Measurements from ENCODE around the gene MYF6.
"Not testable (repeated sequence)": the region's sequence is repeated elsewhere in the genome, so short reads cannot be mapped to it uniquely, and the experiment has no call there.

Gene MYF6

GRCh38 chr12:80707126-80707829 lies at the start of gene MYF6:
MYF6 (plus strand) TSS chr12:80707634; CDS start chr12:80707720, 86 bp downstream.
- no peak for DNase-seq (ENCODE audit: low spot score)

DNA sequence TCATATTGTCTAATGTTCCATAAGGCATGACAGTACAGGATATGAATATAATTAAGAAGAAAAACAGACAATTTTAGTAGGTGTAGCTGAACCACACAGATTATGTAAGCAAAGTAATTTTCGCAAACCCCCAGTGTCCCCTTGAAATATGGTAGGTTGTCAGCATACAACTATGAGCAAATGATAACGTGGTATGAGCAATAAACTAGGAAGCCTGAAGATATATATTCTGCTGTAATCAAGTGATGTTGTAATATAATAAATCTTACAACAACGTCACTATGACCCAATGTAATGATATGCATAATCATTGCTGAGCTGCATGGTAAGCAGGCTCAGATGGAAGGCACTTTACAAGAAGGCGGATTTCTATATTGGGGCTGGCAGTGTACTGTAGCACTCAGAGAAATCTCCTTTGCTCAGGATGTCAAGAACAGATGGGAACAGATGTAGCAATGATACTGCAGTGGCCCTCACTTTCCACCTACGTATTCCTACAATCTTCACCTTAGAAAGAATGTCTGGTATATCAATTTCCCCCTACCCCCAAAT lies 47.8 kb upstream of the MYF6 start:
- no peak for DNase-seq (ENCODE audit: low spot score)

GRCh38 chr12:80662586-80662985 lies 44.8 kb upstream of the MYF6 start:
- no peak for DNase-seq (ENCODE audit: low spot score)

- no peak for DNase-seq (ENCODE audit: low spot score)
Measured at GRCh38 chr12:80670214-80670613, 37.2 kb upstream of the MYF6 start.

- not testable (repeated sequence) for DNase-seq (ENCODE audit: low spot score)
Measured at GRCh38 chr12:80676042-80676636, 31.3 kb upstream of the MYF6 start.

DNA sequence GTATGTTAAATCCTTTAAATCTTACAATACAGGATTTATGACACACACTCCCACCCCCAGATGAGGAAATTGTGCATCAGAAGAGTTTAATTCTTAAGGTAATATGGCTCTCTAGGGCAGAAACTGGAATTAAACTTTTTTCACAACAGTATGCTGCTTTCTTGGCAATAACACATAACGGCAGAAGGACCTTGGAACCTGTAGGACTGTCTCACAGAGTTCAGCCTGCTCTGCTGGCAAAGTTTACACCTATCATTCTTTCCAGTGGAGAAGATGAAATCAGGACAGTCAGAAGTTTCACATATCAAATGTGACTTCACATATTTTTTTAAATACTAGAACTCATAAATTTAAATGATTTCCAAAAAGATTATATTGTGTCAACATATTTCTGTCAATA lies 30.6 kb upstream of the MYF6 start:
- no peak for DNase-seq (ENCODE audit: low spot score)

DNA sequence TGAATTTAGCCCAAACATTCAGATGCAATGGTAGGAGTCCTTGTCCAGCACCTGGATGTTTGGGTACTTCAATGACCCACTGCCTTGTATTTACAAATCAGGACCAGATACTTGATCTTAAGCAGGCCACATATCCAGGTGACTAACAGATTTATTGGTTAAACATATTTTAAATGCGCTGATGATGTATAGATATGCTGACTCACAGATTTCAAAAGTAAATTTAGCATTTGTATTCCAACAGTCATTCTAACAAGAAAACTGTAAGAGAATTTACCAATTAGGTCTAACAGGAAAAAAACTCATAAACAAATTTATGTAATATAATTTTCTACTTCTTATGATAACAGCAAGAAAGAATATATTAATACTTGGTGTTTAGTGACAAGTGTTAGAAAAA lies 29.4 kb upstream of the MYF6 start:
- no peak for DNase-seq (ENCODE audit: low spot score)

- no peak for DNase-seq (ENCODE audit: low spot score)
Measured at GRCh38 chr12:80679346-80680131, 27.9 kb upstream of the MYF6 start.

GRCh38 chr12:80681287-80681686 lies 26.1 kb upstream of the MYF6 start:
- no peak for DNase-seq (ENCODE audit: low spot score)

DNA sequence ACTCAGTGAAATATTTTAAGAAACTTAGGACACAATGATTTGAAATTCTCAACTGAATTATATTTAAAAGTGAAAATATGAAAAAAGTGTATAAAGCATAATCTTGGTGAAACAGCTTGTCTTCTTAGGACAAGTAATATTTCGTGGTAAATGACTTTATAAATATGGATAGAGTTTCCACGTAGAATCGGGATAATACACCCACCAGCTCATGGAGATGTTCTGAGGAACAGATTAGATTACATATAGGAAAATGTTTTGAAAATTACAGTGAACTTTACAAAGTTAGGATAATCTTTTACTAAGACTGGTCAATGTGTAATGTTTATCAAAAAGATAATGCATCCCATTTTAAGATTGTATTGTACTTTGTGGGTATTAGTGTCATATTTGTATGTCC lies 25.6 kb upstream of the MYF6 start:
- DNase-seq (ENCODE audit: low spot score) = no peak

DNA sequence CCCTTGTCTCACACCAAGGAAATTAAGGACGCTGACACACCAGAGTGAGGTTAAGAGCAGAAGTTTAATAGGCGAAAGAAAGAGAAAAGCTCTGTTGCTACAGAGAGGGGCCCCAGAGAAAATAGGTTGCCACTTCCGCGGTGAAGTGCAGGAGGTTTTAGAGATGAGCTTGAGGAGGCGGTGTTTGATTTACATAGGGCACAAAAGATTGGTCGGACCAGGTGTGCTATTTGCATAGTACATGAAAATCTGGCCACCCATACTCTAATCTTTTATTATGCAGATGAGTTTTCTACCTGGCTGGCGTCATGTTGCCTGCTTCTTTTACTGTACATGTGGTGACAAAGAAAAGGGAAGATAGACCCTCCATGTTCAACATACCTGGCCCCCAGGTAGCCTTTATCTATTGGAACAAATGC lies 23.3 kb upstream of the MYF6 start:
- DNase-seq (ENCODE audit: low spot score) = no peak

- no peak for DNase-seq (ENCODE audit: low spot score)
Measured at GRCh38 chr12:80690090-80690489, 17.3 kb upstream of the MYF6 start.

- DNase-seq (ENCODE audit: low spot score) = no peak
Measured at GRCh38 chr12:80690513-80690912, 16.9 kb upstream of the MYF6 start.

DNA sequence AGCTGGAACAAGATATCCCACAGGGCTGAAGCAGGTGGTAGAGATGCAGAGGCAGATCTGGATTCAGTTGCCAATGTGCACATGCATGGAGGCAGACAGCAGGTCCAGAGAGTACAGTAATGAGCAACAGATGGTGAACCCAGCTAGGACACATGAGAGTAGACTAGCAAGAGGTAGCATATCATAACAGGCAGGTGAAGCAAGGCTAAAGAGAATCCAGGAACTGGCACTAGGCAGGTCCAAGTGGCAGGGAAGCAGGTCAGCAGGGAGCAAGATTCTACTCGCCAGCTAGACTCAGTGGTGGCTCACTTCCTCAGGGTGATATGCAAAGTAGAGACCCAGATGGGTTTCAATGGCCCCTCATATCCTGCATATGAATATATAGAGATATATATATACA lies 15.3 kb upstream of the MYF6 start:
- no peak for DNase-seq (ENCODE audit: low spot score)

GRCh38 chr12:80697270-80697887 lies 10.1 kb upstream of the MYF6 start:
- no peak for DNase-seq (ENCODE audit: low spot score)

- DNase-seq (ENCODE audit: low spot score) = no peak
Measured at GRCh38 chr12:80698256-80698655, 9.2 kb upstream of the MYF6 start.

GRCh38 chr12:80698847-80699542 lies 8.4 kb upstream of the MYF6 start:
- DNase-seq (ENCODE audit: low spot score) = no peak

GRCh38 chr12:80700327-80700726 lies 7.1 kb upstream of the MYF6 start:
- no peak for DNase-seq (ENCODE audit: low spot score)

DNA sequence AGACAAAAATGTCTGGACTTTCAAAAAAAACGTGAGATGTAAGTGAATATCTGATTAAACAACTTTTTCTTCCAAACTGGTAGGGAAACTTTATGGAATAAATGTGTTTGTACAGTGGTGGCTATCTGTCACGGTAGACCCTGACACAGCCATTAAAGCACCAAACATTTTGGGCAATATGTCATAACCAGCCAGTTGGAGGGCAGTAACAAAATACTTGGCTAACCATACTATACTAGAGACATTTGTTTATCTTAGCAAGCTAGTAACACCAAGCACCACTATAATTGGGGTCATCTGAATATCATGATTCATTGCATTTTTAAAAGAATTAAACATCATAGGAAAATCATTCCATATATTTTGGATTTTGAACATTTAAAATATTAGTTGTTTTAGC lies 6.0 kb upstream of the MYF6 start:
- DNase-seq (ENCODE audit: low spot score) = no peak

DNA sequence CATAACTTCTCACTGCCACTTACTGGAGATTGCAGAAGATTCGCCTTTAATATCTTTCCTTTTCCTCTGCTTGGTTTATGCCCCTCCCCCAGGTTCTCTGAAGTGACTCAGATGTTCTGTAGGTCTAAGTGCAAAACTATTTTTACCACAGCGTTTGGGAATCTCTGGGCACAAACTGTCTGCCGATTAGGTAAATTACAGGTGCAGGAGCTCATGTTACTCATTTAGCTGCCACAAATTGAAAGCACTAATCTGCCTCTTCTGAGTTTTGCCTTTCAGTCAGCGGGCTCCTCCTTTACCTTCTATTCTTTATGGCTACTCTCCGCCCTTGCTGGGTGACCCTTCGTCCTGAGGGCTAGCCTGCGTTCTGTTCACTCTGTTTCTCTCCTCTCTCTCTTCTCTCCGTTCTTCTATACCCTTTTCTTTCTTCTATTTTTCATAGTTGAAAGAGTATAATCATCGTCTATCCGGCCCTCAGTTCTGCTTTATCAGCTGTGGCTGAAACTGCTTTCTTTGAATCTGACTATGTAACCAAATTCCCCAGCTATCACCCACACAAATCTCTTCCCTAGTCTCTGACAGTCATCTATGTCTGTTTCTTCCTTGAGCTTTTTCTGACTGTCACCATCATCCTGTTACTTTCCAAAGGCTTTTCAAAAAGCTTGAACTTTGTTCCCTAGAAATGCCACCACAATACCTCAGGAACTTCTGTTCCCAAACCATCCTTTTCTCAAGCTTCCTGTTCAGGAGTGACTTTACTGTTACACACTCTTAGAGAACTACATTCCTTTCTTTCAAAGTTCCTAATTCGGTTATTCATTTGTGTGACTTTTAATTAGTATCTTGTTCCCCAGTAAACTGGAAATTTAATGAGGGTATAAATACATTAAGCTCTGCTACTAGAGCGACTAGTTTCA lies 4.3 kb upstream of the MYF6 start:
- DNase-seq (ENCODE audit: low spot score) = no peak

- DNase-seq (ENCODE audit: low spot score) = no peak
Measured at GRCh38 chr12:80704420-80704819, 3.0 kb upstream of the MYF6 start.
